GM19193 (cell line): Measurements from ENCODE around the gene FBXO9.

Experiments used
- POLR2A ChIP-seq: IDR thresholded peaks from 4 replicates; pipeline ENCODE4 v1.6.1; 2011; ENCODE audit not compliant: insufficient read depth, insufficient read length; ENCODE audit errors: extremely low read depth

Gene FBXO9

DNA sequence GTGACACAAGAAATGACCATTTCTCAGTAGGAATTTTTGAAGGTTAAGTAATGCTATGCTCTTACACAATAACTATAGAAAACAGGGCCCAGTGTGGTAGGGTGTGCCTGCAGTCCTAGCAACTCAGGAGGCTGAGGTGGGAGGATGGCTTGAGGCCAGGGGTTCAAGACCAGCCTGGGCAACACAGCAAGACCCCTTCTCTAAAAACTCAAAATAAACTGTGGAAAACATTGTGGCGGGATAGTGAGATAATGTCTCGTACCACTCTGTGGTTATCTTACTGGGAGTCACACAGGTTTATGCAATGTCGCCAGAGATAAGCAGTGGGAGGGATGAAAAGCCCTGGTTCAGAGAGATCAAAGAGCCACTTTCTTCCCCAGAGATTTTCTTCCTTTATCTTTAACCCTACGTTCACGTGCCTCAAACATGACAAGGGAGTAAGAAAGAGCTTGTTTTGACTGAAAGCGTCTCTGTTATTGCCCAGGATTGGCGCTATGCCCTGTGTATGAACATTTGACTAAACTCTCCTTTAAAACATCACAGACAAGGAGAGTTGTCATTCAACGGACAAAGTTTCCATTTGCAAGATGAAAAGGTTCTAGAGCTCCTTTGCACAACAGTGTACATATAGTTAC lies 69.5 kb downstream of the FBXO9 start:
- no peak for TF ChIP-seq POLR2A

- TF ChIP-seq POLR2A, result no peak
Observed at GRCh38 chr6:53136000-53136609, 70.9 kb downstream of the FBXO9 start.

DNA sequence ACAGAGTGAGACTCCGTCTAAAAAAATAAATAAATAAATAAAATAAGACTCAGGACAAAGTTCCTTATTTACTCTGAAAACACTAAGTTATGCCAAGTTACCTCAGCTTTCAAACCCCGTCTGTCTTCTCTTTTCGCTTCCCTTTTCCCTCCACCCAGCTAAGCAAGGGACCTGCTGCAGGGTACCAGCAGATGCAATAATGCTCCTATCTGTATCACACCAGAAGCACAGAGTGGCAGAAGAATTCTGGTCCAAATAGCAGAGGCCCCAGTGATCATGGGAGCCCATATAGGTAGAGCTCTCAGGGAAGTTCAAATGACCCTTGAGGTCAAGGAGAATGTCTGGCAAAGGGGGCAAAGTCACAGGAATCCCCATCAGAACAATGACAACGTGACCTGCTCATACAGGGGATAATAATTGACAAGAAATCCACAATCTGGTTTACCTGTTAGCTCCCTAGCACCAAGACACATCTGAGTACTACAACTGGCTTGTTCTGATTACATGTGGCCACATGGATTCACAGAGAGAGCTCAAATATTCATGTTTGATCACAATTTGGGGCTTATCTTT lies 74.7 kb downstream of the FBXO9 start:
- no peak for TF ChIP-seq POLR2A

GRCh38 chr6:53142810-53143209 lies 77.6 kb downstream of the FBXO9 start:
- TF ChIP-seq POLR2A, result no peak

- no peak for TF ChIP-seq POLR2A
Observed at GRCh38 chr6:53143710-53144109, 78.5 kb downstream of the FBXO9 start.

GRCh38 chr6:53144802-53145201 lies 79.6 kb downstream of the FBXO9 start:
- no peak for TF ChIP-seq POLR2A

- no peak for TF ChIP-seq POLR2A
Observed at GRCh38 chr6:53148684-53149083, 83.5 kb downstream of the FBXO9 start, which contains the start of gene GCM1. Gene GCM1 (minus strand): TSS chr6:53148841. CDS start chr6:53145632, 3,209 bp downstream.
